NCI-H526 treated with DMSO at 0.1 percent for 48 hours (cell line): ENCODE results near the gene NTS.
A peak's percentile ranks its signal among the peaks of the same experiment; 100 is the strongest.

ENCODE experiments used
- DNase-seq: peaks from one replicate; lab custom pipeline; 2025; lab: John Stamatoyannopoulos, UW

NTS gene, protein sequence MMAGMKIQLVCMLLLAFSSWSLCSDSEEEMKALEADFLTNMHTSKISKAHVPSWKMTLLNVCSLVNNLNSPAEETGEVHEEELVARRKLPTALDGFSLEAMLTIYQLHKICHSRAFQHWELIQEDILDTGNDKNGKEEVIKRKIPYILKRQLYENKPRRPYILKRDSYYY

GRCh38 chr12:85874031-85874461 is at the start of gene NTS:
Gene NTS, plus strand, starts transcription at chr12:85874295. Its CDS starts 109 bp downstream, at chr12:85874404.
- DNase-seq, result peak; percentile 16

GRCh38 chr12:85825746-85826145 is 48.3 kb upstream of the NTS start:
- peak; percentile 5 for DNase-seq

DNA sequence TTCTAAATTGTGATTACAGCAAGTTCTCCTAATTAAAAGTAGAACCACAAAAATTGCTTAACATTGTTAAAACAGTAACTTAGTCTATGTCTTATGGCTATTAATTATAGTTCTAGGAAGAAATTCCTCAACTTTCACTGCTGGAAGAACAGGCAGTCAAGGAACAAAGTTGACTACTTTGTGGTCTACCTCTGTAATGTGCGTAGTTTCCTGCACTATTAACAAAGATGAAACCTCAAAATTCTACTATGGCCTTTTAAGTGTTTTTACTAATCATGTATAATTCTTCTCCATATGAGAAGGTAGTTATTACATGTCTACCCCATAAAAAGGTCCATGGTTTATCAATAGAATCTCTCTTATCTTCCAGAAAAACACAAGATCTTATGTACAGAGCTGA is 45.5 kb upstream of the NTS start:
- no peak for DNase-seq

GRCh38 chr12:85829391-85829790 is 44.7 kb upstream of the NTS start:
- DNase-seq, result no peak

- DNase-seq, result no peak
Observed at GRCh38 chr12:85831327-85831990, 42.6 kb upstream of the NTS start.

DNA sequence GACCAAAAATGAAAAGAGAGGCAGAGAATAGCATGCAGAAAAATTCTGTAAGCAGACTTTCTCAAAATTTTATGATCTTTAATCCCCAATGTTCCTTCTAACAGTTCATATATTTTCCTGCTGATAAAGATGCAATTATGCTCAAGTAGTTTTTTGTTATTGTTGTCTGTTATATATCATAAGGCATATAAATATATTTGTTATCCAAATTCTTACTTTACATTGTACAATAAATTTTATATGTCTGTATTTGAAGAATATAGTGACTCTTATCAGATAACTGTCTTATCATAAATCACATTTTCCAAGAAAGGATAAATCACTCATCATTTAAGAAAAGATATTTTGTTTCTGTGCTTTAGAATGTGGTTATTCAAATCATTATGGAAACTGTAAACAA is 40.5 kb upstream of the NTS start:
- peak; percentile 34 for DNase-seq

- peak; percentile 42 for DNase-seq
Observed at GRCh38 chr12:85834378-85834777, 39.7 kb upstream of the NTS start.

DNA sequence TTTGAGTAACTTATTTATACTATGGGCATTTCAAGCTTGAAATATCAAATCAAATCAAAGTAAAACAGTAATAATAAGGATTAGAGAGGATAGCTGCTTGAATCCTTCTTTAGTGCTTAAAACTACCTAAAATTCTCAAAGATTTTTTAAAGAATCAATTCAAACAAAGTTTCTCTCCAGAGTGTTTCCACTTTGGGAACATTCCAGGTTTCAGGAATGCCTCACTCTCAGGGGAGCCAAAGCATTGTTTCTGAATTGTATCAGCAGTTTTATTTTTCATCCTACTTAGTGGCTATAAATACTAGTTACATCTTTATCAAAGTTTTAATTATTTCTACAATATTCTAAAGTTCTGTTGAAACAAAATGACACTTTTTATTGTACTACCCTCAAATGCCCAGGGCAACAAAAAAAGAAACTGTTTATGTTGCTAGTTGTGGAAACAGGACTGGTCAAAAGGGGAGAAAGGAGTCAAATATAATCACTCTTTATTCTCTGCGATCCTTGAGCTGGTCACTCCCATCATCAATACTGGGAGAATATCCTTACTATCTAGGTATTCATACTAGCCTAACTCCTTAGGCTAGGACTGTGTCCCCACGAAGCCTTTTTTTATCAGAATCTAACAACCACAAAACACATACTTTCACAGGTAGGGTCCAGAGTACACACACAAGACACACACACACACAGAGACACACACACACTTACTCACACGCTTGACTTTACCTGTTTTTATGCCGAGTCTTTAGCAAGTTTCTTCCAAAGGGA is 38.5 kb upstream of the NTS start:
- DNase-seq, result no peak

- DNase-seq, result no peak
Observed at GRCh38 chr12:85836197-85837090, 37.7 kb upstream of the NTS start, which contains the start of gene RASSF9. Gene RASSF9, minus strand, starts transcription at chr12:85836409. Its CDS starts 208 bp downstream, at chr12:85836201.

GRCh38 chr12:85843606-85844310 is 30.3 kb upstream of the NTS start:
- DNase-seq, result no peak

DNA sequence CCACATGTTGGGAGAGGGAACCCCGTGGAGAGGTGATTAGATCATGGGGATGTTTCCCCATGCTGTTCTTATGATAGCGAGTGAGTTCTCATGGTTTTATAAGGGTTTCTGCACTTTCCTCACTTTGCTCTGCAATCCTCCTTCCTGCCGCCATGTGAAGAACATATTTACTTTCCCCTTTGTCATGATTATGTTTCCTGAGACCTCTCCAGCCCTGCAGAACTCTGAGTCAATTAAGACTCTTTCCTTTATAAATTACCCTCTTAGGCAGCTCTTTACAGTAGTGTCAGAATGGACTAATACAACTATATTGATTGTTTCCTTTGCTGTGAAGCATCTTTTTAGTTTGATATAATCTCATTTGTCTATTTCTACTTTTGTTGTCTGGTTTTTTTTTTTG is 24.8 kb upstream of the NTS start:
- no peak for DNase-seq

- no peak for DNase-seq
Observed at GRCh38 chr12:85855305-85855704, 18.8 kb upstream of the NTS start.

DNA sequence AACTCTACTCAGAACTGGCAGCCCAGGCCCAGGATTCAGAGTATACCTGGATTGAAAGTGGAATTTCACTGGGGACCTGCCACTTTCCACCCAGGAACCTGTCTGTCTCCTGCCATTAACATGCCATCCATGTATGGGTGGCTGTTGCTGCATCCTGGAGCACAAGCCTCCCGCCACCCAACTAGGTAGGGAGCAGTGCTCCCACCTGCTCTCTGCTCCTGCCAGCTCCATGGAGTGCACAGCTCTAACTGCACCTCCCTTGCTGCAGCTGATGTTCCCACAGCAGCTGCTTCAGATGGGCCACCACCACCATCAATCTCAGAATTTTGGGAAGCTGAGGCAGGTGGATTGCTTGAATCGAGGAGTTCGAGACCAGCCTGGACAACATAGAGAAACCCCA is 17.1 kb upstream of the NTS start:
- DNase-seq, result no peak

DNA sequence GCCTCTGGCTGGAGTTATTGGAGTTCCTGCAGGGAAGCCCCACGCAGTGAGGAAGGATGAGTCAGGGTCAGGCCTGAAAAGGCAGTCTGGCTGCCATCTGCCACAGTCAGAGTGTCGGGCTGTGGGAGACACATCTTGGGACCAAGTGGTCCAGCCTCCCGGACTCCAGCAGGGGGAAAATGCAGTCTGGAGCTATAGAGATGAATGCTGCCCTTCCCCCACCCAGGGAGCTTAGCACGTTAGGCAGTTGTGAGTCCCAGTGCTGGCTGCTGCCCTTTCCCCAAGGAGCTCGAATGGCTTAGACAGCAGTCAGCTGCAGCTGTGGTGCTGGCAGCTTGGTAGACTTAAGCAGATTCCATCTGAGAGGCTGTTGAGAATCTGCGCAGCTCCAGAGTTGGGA is 8.2 kb upstream of the NTS start:
- no peak for DNase-seq

GRCh38 chr12:85866986-85867776 is 6.9 kb upstream of the NTS start:
- peak; percentile 50 for DNase-seq

DNA sequence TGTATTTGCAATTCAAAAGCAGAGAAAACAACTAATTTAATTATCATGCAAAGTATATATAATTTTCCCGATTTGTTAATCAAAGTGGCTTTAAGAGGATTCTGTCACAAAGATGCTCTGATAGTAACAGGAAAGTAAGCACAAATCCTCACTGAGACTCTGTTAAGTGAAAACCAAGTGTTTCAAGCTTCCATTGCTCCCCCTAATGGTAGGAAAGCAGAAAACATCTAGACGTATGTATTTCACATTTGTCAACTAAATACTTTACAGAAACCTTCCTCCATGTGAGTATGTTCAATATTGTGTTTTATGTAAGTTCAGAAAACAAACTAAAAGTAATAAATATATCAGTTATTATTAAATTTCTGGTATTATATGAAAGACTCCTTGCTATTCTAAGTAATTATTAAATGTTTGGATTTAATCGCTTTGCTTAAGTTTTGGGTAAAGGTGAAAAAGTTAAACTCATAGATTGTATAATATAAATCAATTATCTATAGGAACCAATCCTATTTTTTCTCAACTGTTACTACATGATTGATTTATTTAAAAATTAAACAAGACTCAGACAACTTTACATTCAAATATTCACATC is 1.5 kb upstream of the NTS start:
- peak; percentile 93 for DNase-seq

GRCh38 chr12:85877459-85877858 is 3.4 kb downstream of the NTS start:
- DNase-seq, result no peak

GRCh38 chr12:85883763-85884162 is 9.7 kb downstream of the NTS start:
- DNase-seq, result no peak

GRCh38 chr12:85894653-85895052 is 20.6 kb downstream of the NTS start:
- no peak for DNase-seq

GRCh38 chr12:85920324-85920947 is 46.3 kb downstream of the NTS start:
- peak; percentile 41 for DNase-seq
